ENCODE measurements around the gene RFC4. TPM values are rescaled to one million over a fixed set of nuclear protein-coding genes. Genes with fewer than 3 reads are reported as not detected.
A peak's percentile ranks its signal among the peaks of the same experiment; 100 is the strongest.

RFC4 gene
- total RNA-seq, 2 donors from 2014 or later: 112 to 141 TPM

DNA sequence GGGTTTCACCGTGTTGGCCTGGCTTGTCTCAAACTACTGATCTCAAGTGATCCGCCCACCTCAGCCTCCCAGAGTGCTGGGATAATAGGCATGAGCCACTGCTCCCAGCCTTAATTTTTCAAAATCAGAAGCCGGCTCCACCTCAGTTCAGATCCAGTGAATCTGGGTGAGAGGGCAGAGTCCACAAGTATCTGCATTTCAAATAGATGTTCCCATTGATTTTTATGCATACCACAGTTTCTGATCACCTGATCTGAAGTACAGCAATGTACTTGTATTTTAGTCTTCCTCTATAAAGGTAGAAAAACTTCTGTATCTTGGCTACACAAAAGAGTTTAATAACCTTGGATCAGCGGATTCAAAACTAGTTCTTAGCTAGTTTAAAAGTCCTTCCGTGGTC, 27.1 kb downstream of the RFC4 start:
- ATAC-seq (replicated peaks in 1 of 2): no peak
- peaks cover 9 to 12% of the 10 kb centered on the region in 2 donors for H3K36me3 Mint-ChIP-seq (ENCODE audit: insufficient read depth in 2 of 2)

DNA sequence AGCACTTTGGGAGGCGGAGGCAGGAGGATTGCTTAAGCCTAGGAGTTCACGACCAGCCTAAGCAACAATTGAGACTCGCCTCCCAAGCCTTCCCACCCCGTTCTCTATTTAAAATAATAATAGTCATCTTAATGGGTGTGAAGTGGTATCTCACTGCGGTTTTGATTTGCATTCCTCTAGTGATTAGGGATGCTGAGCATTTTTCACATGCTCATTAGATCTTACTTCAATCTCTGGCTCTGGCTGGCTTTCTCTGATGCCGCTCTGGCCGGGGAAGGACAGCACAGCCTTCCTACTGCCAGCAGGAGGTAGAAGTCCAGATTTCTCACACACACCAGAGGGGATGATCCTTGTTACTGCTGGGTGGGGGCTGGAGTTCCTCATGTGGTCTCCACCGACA, 30.3 kb downstream of the RFC4 start:
- no peaks in the 10 kb centered on the region for H3K9me3 Mint-ChIP-seq

More for the DNA sequence above, 27.1 kb downstream of the RFC4 start:
- Mint-ChIP-seq H3K9me3 (no peaks in the 10 kb centered on the region), H3K4me1 (ENCODE audit: low read depth) (peaks cover 12% of the 10 kb centered on the region), H3K27ac (no peak overlapping the region), H3K27me3 (ENCODE audit: low read depth) (no peaks in the 10 kb centered on the region), H3K4me3 (no peak overlapping the region)
- DNase-seq: no peak

DNA sequence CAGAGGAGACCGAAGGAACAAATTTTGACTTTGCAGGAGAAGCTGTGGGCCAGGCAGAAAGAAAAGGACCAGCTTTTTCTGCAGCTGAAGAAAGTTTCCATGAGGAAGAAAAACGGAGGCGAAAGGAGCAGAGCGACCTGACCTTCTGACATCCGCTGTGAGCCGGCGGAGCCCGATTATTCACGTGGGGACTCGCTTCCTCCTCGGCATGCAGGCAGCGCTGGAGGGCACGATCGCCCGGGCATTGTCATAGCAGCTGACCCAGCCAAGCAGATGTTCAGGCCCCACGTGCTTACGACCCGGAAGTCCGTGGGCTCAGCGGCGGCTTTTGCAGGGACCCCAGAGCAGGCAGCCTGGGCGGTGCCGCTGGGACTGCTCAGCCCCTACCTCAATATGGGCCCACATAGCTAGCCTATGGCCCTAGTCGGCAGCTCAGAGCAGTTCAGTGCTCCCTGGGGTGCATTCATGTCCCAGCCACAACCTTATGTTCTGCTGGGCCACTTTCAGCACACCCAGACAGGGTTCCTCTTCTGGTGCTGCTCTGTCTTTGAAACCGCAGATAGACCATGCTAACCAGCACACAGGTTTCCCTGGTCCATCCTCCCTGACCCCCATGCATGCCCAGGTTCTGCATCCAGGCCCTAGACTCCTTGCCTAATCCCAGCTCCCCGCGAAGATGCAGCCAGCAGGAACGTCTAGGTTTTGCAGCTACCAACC, 33.4 kb downstream of the RFC4 start:
- Mint-ChIP-seq H3K9me3 (no peaks in the 10 kb centered on the region), H3K27me3 (ENCODE audit: low read depth) (no peaks in the 10 kb centered on the region), H3K27ac (peak overlapping the region; percentile 83), H3K36me3 (ENCODE audit: insufficient read depth in 2 of 2) (no peaks in the 10 kb centered on the region), H3K4me1 (ENCODE audit: low read depth) (peaks cover 34% of the 10 kb centered on the region), H3K4me3 (peak overlapping the region; percentile 79 to 89)
- DNase-seq (peak; percentile 76 to 80), ATAC-seq (replicated peaks in 1 of 2) (peak; percentile 93 to 97)

More for the DNA sequence above, 30.3 kb downstream of the RFC4 start:
- no peak overlapping the region for H3K27ac Mint-ChIP-seq
- H3K4me1 Mint-ChIP-seq (ENCODE audit: low read depth): peaks cover 33% of the 10 kb centered on the region
- no peaks in the 10 kb centered on the region for H3K36me3 Mint-ChIP-seq (ENCODE audit: insufficient read depth in 2 of 2)
- no peaks in the 10 kb centered on the region for H3K27me3 Mint-ChIP-seq (ENCODE audit: low read depth)
- DNase-seq (no peak), ATAC-seq (replicated peaks in 1 of 2) (no peak)
- H3K4me3 Mint-ChIP-seq: no peak overlapping the region

DNA sequence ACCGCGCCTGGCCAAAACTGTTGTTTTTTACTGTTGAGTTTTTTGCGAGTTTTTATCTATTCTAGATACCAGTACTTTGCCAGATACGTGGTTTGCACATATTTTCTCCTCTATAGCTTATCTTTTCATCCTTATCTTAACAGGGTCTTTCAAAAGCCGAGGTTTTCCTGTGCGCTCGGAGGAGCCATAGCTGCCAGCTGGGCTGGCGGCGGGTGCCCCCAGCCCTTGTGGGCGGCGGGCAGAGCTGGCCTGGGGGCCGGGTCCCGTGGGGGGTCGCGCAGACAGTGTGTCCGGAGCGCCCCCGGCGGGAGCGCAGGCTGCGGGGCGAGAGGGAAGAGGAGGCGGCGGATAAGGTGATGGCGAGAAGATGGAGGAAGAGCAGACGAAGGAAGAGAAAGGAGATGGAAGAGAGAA, 34.0 kb downstream of the RFC4 start:
- no peak for DNase-seq
- Mint-ChIP-seq H3K9me3 (no peaks in the 10 kb centered on the region), H3K4me1 (ENCODE audit: low read depth) (peaks cover 34% of the 10 kb centered on the region), H3K27ac (peak overlapping the region; percentile 83), H3K4me3 (peak overlapping the region; percentile 79 to 89), H3K36me3 (ENCODE audit: insufficient read depth in 2 of 2) (no peaks in the 10 kb centered on the region), H3K27me3 (ENCODE audit: low read depth) (no peaks in the 10 kb centered on the region)
- ATAC-seq (replicated peaks in 1 of 2): peak; percentile 53 to 57

DNA sequence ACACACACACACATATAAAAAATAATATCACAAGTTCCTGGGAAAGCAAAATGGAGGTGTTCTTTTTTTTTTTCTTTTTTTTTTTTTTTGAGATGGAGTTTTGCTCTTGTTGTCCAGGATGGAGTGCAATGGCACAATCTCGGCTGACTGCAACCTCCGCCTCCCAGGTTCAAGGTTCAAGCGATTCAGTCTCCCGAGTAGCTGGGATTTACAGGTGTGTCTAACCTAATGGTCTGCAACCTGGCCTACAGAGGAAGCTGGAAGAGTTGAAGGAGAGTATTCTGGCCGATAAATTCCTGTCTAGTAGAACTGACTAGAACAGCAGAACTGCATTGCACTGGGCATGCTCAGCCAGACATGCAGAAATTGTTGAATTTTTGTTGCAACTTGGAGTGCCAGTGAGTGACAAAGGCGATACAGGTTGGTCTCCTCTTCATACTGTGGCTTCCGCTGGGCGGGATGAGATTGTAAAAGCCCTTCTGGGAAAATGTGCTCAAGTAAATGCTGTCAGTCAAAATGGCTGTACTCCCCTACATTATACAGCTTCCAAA, 45.3 kb downstream of the RFC4 start:
- H3K27me3 Mint-ChIP-seq (ENCODE audit: low read depth): no peaks in the 10 kb centered on the region
- no peak overlapping the region for H3K4me3 Mint-ChIP-seq
- DNase-seq (no peak), ATAC-seq (replicated peaks in 1 of 2) (no peak)
- peaks cover 16% of the 10 kb centered on the region for H3K4me1 Mint-ChIP-seq (ENCODE audit: low read depth)
- no peaks in the 10 kb centered on the region for H3K9me3 Mint-ChIP-seq
- H3K36me3 Mint-ChIP-seq (ENCODE audit: insufficient read depth in 2 of 2): peaks cover 0 to 4% of the 10 kb centered on the region in 2 donors
- H3K27ac Mint-ChIP-seq: no peak overlapping the region

DNA sequence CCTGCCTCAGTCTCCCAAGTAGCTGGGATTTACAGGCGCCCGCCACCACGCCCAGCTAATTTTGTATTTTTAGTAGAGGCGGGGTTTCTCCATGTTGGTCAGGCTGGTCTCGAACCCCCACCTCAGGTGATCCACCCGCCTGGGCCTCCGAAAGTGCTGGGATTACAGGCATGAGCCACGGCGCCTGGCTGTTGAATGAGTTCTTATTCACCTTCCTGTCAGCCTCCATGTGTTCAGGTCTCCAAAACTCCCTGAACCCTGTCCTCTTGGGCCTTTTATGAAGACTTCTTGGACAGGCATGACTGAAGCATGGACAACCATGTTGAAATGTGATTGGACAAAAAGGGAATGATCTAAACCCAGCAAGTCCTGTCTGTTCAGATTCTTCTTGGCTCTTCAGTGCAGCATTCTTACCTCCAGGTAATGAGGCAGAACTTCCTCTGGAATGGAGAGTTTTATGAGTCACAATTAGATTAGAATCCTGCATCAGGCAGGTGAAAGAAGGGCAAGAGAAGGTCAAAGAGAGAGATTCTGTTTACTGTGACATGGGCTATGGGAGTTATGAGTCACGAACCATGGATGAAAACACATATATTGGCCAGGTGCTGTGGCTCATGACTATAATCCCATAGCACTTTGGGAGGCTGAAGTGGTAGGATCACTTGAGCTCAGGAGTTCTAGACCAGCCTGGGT, 46.0 kb downstream of the RFC4 start:
- peaks cover 0 to 3% of the 10 kb centered on the region in 2 donors for H3K36me3 Mint-ChIP-seq (ENCODE audit: insufficient read depth in 2 of 2)
- DNase-seq (no peak), ATAC-seq (replicated peaks in 1 of 2) (peak; percentile 46 to 76)
- H3K9me3 Mint-ChIP-seq: no peaks in the 10 kb centered on the region
- no peaks in the 10 kb centered on the region for H3K27me3 Mint-ChIP-seq (ENCODE audit: low read depth)
- peaks cover 16% of the 10 kb centered on the region for H3K4me1 Mint-ChIP-seq (ENCODE audit: low read depth)
- no peak overlapping the region for H3K27ac Mint-ChIP-seq
- H3K4me3 Mint-ChIP-seq: no peak overlapping the region

DNA sequence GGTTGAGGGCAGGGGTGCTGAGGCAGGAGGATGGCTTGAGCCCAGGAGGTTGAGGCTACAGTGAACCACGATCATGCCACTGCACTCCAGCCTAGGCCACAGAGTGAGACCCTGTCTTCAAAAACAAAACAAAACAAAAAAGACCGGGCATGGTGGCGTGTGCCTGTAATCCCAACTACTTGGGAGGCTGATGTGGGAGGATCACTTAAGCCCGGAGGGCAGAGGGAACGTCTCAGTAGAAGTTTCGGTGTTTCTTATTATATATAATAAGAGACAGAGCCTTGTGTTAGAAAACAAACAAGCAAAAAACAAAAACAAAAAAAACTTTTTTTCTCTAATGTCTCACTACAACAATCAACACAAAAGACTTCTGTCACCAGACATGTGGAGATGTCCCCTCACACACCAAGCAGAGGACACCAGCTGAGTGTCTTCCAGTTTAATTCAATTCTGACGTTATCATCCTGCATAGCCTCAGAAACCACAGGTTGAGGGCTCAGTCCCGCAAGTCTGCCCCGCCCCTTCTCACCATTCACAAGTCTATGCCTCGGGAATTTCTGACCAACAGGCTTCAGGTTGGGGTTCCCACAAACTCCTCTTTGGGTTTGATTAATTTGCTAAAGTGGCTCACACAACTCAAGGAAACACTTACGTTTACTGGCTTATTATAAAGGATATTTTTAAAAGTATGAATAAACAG, 46.9 kb downstream of the RFC4 start:
- no peaks in the 10 kb centered on the region for H3K9me3 Mint-ChIP-seq
- H3K4me3 Mint-ChIP-seq: no peak overlapping the region
- ATAC-seq (replicated peaks in 1 of 2) (no peak), DNase-seq (no peak)
- H3K4me1 Mint-ChIP-seq (ENCODE audit: low read depth): peaks cover 20% of the 10 kb centered on the region
- no peaks in the 10 kb centered on the region for H3K36me3 Mint-ChIP-seq (ENCODE audit: insufficient read depth in 2 of 2)
- no peaks in the 10 kb centered on the region for H3K27me3 Mint-ChIP-seq (ENCODE audit: low read depth)
- no peak overlapping the region for H3K27ac Mint-ChIP-seq

DNA sequence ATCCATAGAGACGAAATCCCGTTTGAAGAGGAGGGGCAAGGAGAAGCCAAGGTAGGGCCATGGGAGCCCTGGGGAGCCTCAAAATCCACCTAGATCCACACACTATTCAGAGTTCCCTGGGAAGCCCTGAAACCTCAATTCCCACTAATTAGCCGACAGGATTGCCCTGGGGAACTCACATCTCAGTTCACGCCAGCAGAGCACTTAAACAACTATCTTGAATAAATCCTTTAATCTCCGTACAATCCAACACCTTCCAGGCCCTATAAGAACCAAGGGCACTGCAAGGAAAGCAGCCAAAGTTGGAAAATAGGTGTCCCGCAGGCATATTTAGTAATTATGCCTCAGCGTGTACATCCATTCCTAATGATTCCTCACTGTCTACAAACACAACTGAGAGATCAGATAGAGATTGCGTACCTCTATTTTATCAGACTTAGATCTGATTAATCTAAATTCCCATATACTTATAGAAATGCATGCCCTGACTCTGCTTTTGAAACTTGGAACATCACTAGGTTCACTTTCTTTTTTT, 48.5 kb downstream of the RFC4 start:
- Mint-ChIP-seq H3K27ac (no peak overlapping the region), H3K4me3 (no peak overlapping the region), H3K9me3 (no peaks in the 10 kb centered on the region), H3K27me3 (ENCODE audit: low read depth) (no peaks in the 10 kb centered on the region), H3K36me3 (ENCODE audit: insufficient read depth in 2 of 2) (no peaks in the 10 kb centered on the region), H3K4me1 (ENCODE audit: low read depth) (peaks cover 33% of the 10 kb centered on the region)
- DNase-seq (no peak), ATAC-seq (replicated peaks in 1 of 2) (no peak)

DNA sequence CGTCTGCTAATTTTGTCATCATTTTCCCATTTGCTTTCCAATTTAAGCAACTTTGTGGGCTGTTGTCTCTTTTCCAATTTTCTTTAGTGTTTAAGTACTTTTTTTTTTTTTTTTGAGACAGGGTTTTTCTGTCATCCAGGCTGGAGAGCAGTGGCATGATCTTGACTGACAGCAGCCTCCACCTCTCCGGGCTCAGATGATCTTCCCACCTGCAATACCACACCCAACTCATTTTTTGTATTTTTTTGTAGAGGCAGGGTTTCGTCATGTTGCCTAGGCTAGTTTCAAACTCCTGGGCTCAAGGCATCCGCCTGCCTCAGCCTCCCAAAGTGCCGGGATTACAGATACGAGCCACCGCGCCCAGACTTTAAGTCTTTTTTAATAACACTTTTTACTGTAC, 49.1 kb downstream of the RFC4 start:
- Mint-ChIP-seq H3K36me3 (ENCODE audit: insufficient read depth in 2 of 2) (no peaks in the 10 kb centered on the region), H3K4me1 (ENCODE audit: low read depth) (peaks cover 33% of the 10 kb centered on the region), H3K27ac (no peak overlapping the region), H3K9me3 (no peaks in the 10 kb centered on the region), H3K4me3 (no peak overlapping the region), H3K27me3 (ENCODE audit: low read depth) (no peaks in the 10 kb centered on the region)
- DNase-seq: no peak
- no peak for ATAC-seq (replicated peaks in 1 of 2)

DNA sequence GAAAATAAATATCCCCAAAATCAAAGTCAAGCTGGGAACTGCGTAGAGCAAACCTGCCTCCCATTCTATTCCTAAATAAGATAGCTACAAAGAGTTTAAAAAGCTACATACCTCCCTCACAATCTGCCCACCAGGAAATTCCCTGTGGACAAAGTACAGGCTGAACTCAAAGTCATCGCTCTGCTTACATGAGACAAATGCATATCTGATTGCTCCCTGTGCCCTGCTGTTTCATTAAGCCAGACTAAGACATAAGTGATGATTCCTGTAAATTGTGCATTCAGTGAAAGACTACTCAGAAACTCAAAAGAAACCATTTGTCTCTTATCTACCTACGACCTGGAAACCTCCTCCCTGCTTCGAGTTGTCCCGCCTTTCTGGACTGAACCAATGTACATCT, 51.4 kb downstream of the RFC4 start:
- H3K36me3 Mint-ChIP-seq (ENCODE audit: insufficient read depth in 2 of 2): no peaks in the 10 kb centered on the region
- peaks cover 22% of the 10 kb centered on the region for H3K4me1 Mint-ChIP-seq (ENCODE audit: low read depth)
- no peak for DNase-seq
- ATAC-seq (replicated peaks in 1 of 2): no peak
- H3K9me3 Mint-ChIP-seq: no peaks in the 10 kb centered on the region
- no peak overlapping the region for H3K4me3 Mint-ChIP-seq
- H3K27me3 Mint-ChIP-seq (ENCODE audit: low read depth): peaks cover 4% of the 10 kb centered on the region
- H3K27ac Mint-ChIP-seq: no peak overlapping the region

DNA sequence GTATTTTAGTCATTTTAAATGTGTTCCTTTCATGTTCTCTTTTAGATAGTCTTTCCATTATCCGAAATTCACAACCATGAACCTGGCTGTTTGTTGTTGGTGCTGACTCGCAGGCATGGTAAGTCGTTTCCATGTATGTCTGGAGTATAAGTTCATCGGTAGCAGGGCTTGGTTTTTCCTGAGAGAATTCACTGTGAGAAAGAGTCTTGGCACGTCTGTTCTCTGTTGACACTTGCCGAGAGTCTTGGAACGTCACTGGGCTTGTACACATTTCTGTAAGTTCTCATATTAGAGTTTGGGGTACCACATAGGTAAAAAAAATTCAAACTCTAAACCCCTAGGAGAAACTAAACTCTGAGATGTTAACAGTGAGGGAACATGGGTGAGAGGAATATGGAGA, 52.3 kb downstream of the RFC4 start:
- Mint-ChIP-seq H3K27ac (peak overlapping the region; percentile 71), H3K9me3 (no peaks in the 10 kb centered on the region), H3K4me1 (ENCODE audit: low read depth) (peaks cover 17% of the 10 kb centered on the region), H3K27me3 (ENCODE audit: low read depth) (peaks cover 4% of the 10 kb centered on the region), H3K4me3 (peak overlapping the region; percentile 58 to 87), H3K36me3 (ENCODE audit: insufficient read depth in 2 of 2) (no peaks in the 10 kb centered on the region)
- DNase-seq (no peak), ATAC-seq (replicated peaks in 1 of 2) (no peak)

DNA sequence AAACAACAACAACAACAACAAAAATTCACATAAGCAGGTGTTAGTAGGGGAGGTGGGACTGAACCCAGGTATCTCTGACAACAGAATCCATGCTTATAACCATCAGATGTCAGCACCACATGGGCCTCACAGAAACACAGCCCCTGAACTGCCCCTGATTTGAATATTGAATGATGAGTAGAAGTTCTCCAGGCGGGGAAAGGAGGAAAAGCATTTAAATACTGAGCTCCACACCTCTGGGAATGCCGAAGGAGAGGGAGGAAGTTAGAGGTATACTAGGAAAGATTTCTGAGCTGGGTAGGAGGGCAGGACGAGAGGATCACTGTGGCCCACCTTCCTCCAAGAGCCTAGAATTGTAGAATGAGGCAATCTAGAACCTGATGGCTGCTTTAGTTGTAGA, 54.8 kb downstream of the RFC4 start:
- H3K4me1 Mint-ChIP-seq (ENCODE audit: low read depth): peaks cover 17% of the 10 kb centered on the region
- DNase-seq (no peak), ATAC-seq (replicated peaks in 1 of 2) (no peak)
- H3K27me3 Mint-ChIP-seq (ENCODE audit: low read depth): peaks cover 4% of the 10 kb centered on the region
- no peak overlapping the region for H3K4me3 Mint-ChIP-seq
- H3K9me3 Mint-ChIP-seq: no peaks in the 10 kb centered on the region
- H3K27ac Mint-ChIP-seq: no peak overlapping the region
- H3K36me3 Mint-ChIP-seq (ENCODE audit: insufficient read depth in 2 of 2): no peaks in the 10 kb centered on the region

DNA sequence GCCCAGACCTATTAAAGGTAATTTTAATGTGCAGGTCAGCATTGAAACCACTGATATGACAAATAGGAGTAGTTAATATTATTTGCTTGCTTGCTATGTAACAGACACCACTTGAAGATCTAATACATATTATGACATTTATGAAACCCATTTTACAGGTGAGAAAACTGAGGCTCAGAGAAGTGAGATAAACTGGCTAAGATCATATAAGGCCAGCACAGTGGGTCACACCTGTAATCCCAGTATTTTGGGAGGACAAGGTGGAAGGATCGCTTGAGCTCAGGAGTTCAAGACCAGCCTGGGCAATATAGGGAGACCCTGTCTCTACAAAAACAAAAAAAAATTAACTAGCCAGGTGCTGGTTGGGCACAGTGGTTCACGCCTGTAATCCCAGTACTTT, 56.0 kb downstream of the RFC4 start:
- no peak for ATAC-seq (replicated peaks in 1 of 2)
- no peaks in the 10 kb centered on the region for H3K36me3 Mint-ChIP-seq (ENCODE audit: insufficient read depth in 2 of 2)
- peaks cover 4% of the 10 kb centered on the region for H3K27me3 Mint-ChIP-seq (ENCODE audit: low read depth)

More for the DNA sequence above, 56.0 kb downstream of the RFC4 start:
- Mint-ChIP-seq H3K9me3 (no peaks in the 10 kb centered on the region), H3K4me3 (no peak overlapping the region), H3K4me1 (ENCODE audit: low read depth) (peaks cover 22% of the 10 kb centered on the region), H3K27ac (no peak overlapping the region)
- DNase-seq: no peak
